ENCODE data around the gene RIMKLB.

DNA sequence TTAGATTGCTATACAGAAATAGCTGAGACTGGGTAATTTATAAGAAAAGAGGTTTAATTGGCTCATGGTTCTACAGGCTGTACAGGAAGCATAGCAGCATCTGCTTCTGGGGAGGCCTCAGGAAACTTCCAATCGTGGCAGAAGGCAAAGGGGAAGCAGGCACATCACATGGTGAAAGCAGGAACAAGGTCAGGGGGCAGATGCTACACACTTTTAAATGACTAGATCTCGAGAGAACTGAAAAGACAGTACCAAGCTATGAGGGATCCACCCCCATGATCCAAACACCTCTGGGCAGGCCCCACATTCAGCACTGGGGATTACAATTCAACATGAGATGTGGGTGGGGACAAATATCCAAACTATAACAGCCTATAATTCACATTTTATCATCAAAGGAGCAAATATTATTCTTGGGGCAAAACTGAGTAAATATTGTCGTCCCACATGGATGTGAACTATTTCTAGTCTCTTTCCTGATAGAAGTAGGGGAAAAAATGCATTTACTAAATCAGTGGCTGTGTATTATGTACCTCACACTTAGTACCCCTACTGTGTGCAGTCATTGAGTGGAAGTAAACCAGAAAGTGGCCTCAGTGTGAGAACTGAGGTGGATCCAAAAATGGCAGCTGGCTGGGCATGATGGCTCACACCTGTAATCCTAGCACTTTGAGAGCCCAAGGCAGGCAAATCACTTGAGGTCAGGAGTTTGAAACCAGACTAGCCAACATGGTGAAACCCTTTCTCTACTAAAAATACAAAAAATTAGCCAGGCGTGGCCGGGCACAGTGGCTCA is 99.2 kb downstream of the RIMKLB start:
- TF ChIP-seq CTCF (IDR thresholded peaks at IDR 0.05) (no peak), EP300 (IDR thresholded peaks at IDR 0.05; ENCODE audit: low read depth) (no peak)

Data from transverse colon (tissue), 3 donors.